ENCODE results near the gene CARD10. TPM values are rescaled to one million over a fixed set of nuclear protein-coding genes. Genes with fewer than 3 reads are reported as not detected.

The CARD10 gene
- total RNA-seq, 2 experiments from 2014 or later: 0.12 TPM; not detected in 1

DNA sequence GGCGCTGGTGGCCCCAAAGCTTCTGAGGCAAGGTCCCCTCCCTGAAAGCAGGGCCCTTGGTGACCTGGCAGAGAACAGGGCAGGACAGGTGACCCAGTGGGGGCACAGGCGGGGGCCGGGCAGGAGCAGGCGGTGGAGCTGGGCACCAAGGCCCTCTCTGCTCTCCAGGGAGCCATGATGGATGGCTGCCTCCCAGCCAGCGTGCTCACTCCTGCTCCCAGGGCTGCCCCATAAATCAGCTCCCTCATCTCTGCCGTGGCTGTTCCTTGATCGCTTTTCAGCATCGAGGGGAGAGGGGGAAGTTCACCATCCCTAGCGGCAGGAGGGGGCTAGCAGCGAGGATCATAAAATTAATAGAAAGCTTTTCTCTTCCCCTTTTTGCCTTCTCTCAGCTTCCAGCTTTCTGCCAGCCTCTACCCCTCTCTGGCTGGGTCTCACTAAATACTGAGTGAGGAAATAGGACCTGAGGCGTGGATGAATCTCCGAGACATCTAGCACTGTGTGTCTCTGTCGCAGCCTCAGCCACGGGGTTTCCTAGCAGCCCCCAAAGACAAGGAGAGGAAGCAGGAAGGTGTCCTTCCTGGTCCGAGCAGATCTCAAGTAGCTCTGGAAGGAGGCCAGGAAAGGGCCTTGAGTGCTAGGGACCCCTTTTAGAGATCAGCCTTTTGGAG, 69.7 kb downstream of the CARD10 start:
- H3K9me3 Mint-ChIP-seq: no peaks in the 10 kb centered on the region
- H3K4me3 Mint-ChIP-seq: no peak overlapping the region
- POLR2A ChIA-PET: no interaction called here
- CTCF ChIA-PET: interaction anchor here (1.4 to 2.3 kb wide), 2 partner anchors 133 to 189 kb away, joined by 4 to 8 read pairs; no protein-coding TSS in a partner anchor
- no peak for DNase-seq
- H3K27ac Mint-ChIP-seq: no peak overlapping the region
- intact Hi-C loops (cut with micrococcal nuclease): no loop called here
- H3K27me3 Mint-ChIP-seq: no peaks in the 10 kb centered on the region
- H3K36me3 Mint-ChIP-seq: no peaks in the 10 kb centered on the region
- peaks cover 5% of the 10 kb centered on the region for H3K4me1 Mint-ChIP-seq (ENCODE audit: low read depth)

DNA sequence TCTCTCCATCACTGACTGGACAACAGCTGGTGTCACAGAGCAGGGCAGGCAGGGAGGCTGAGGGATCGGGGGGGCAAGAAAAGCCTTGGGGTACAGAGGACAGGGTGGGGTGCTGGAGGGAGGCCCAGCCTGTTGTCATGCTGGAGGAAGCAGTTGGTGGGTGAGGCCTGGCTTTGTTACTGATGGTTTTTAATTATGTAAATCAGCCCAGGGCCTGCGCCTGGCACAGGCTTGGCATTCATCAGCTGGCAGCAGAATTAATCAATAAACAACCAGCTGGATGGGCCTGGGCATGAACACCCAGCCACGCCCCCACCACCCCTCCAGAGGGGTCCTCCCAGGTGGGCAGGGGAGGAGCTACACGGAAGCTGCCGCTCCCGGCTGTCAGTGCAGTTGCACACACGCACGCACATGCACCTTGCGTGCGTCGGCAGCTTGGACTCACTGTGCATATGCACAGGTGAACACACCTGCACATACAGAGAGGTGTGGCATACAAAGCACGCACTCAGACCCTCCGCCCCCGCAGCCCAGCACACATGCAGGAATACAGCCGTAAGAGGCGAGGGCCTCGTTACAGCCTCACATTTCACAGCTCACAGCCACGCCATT, 70.6 kb downstream of the CARD10 start:
- H3K27ac Mint-ChIP-seq: no peak overlapping the region
- ChIA-PET POLR2A (no interaction called here), CTCF (interaction anchor here (1.1 to 1.4 kb wide), 4 partner anchors 10 to 188 kb away, joined by 3 to 5 read pairs (median 4); no protein-coding TSS in a partner anchor)
- no peak overlapping the region for H3K4me3 Mint-ChIP-seq
- intact Hi-C loops (cut with micrococcal nuclease): no loop called here
- DNase-seq: no peak
- no peaks in the 10 kb centered on the region for H3K9me3 Mint-ChIP-seq
- no peaks in the 10 kb centered on the region for H3K36me3 Mint-ChIP-seq
- H3K4me1 Mint-ChIP-seq (ENCODE audit: low read depth): peaks cover 11% of the 10 kb centered on the region
- H3K27me3 Mint-ChIP-seq: no peaks in the 10 kb centered on the region

DNA sequence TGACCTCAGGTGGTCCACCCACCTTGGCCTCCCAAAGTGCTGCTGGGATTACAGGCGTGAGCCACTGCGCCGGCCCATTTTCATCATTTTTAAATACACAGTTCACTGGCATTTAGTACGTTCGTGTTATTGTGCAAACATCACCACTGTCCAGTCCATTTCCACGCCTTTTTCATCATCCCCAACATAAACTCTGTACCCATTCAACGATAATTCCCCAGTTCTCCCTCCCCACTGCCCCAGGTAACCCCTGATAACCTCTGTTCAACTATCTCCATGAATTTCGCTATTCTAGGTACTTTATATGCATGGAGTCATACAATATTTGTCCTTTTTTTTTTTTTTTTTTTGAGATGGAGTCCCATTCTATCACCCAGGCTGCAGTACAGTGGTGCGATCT, 73.7 kb downstream of the CARD10 start:
- Mint-ChIP-seq H3K27me3 (peaks cover 2% of the 10 kb centered on the region), H3K36me3 (peaks cover 4% of the 10 kb centered on the region), H3K9me3 (peaks cover 4% of the 10 kb centered on the region), H3K27ac (no peak overlapping the region), H3K4me1 (ENCODE audit: low read depth) (peaks cover 20% of the 10 kb centered on the region), H3K4me3 (no peak overlapping the region)
- ChIA-PET POLR2A (no interaction called here), CTCF (interaction anchor here (0.7 kb wide), 1 partner anchor 147 kb away, joined by 3 read pairs; no protein-coding TSS in a partner anchor)
- DNase-seq: no peak
- intact Hi-C loops (cut with micrococcal nuclease): no loop called here

DNA sequence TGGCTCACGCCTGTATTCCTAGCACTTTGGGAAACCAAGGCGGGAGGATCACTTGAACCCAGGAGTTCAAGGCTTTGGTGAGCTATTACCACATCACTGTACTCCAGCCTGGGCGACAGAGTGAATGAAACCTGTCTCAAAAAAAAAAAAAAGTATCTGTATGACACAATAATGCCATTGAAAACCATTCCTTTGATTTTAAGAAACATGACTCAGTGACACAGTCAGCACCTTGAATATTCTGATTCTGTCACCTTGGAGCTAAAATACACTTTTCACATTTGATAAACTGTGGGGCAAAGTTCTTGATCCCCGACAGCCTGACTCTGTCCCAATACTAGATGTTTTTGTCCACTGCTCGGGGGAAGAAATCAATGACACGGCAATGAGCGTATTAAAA, 75.2 kb downstream of the CARD10 start:
- H3K4me3 Mint-ChIP-seq: no peak overlapping the region
- intact Hi-C loops (cut with micrococcal nuclease): loop anchor here (1.0 kb wide), 1 partner anchor 12 kb away; no protein-coding TSS in a partner anchor
- no peak for DNase-seq
- ChIA-PET POLR2A (no interaction called here), CTCF (interaction anchor here (0.7 to 1.6 kb wide), 4 partner anchors 14 to 185 kb away, joined by 3 to 11 read pairs (median 4); no protein-coding TSS in a partner anchor)
- H3K27me3 Mint-ChIP-seq: peaks cover 2% of the 10 kb centered on the region
- H3K36me3 Mint-ChIP-seq: peaks cover 4% of the 10 kb centered on the region
- H3K9me3 Mint-ChIP-seq: peaks cover 4% of the 10 kb centered on the region
- peak overlapping the region; percentile 34 for H3K27ac Mint-ChIP-seq
- H3K4me1 Mint-ChIP-seq (ENCODE audit: low read depth): peaks cover 16% of the 10 kb centered on the region

DNA sequence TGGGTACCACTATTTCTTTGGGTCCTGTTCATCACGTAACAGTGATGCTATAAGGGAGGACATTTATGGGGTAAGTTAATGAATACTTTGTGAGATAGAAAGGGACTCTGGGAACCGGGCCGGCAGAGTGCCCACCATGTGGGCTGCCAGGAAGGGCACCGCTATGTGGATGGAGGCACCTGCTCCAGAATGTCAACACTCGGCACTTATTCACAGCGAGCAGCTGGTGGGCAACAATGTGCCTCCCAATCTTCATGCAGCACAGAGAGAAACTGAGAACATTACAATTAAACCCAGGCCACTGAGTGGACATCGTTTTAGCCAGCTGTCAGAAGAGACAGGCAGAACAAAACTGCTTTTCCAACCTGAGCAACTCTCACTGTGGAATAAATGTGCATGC, 76.1 kb downstream of the CARD10 start:
- H3K27me3 Mint-ChIP-seq: peaks cover 2% of the 10 kb centered on the region
- ChIA-PET POLR2A (no interaction called here), CTCF (interaction anchor here (1.6 to 1.7 kb wide), 2 partner anchors 14 to 125 kb away, joined by 4 to 5 read pairs; no protein-coding TSS in a partner anchor)
- H3K4me1 Mint-ChIP-seq (ENCODE audit: low read depth): peaks cover 16% of the 10 kb centered on the region
- H3K4me3 Mint-ChIP-seq: no peak overlapping the region
- no peak for DNase-seq
- peaks cover 4% of the 10 kb centered on the region for H3K36me3 Mint-ChIP-seq
- intact Hi-C loops (cut with micrococcal nuclease): no loop called here
- no peak overlapping the region for H3K27ac Mint-ChIP-seq
- H3K9me3 Mint-ChIP-seq: peaks cover 4% of the 10 kb centered on the region

DNA sequence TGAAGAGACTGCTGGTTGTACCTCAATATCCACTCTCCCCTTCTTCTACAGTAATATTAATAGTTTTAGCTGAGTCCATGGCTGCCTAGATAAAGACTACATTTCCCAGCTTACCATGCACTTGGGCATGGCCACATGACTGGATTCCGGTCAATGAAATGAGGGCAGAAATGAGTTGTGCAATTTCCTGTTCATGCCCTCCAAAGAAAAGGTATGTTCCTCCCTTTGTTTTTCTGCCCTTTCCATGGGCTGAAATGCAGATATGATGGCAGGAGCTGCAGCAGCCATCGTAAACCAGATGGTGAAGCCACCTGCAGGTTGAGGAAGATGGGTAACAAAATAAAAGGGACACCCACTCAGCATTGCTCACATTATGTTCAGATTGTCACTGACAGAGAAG, 76.7 kb downstream of the CARD10 start:
- POLR2A ChIA-PET: no interaction called here
- Mint-ChIP-seq H3K27me3 (peaks cover 2% of the 10 kb centered on the region), H3K9me3 (peaks cover 4% of the 10 kb centered on the region), H3K4me1 (ENCODE audit: low read depth) (peaks cover 16% of the 10 kb centered on the region), H3K36me3 (peaks cover 4% of the 10 kb centered on the region), H3K27ac (no peak overlapping the region), H3K4me3 (no peak overlapping the region)
- intact Hi-C loops (cut with micrococcal nuclease): no loop called here
- CTCF ChIA-PET: interaction anchor here (0.6 to 1.7 kb wide), 3 partner anchors 14 to 125 kb away, joined by 3 to 4 read pairs (median 4); no protein-coding TSS in a partner anchor
- peak; percentile 25 for DNase-seq

DNA sequence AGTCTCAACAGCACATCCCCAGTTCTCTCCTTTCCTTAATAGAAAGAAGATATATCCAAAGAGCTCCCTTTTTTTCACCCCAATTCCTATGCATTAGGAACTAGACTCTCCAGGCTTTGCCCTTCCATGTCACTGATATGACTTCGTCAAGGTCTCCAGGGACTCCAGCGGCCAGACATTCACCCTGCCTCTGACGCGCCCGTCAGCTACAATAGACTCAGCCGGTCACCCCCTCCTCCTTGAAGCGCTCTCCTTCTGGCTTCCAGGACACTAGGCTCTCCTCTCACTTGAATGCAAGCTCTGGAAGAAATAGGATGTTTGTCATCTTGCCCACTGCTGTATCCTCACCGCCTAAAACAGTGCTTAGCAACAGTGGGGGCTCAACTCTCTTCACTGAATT, 77.1 kb downstream of the CARD10 start:
- no peak overlapping the region for H3K27ac Mint-ChIP-seq
- intact Hi-C loops (cut with micrococcal nuclease): no loop called here
- H3K4me3 Mint-ChIP-seq: no peak overlapping the region
- H3K4me1 Mint-ChIP-seq (ENCODE audit: low read depth): peaks cover 16% of the 10 kb centered on the region
- peaks cover 4% of the 10 kb centered on the region for H3K36me3 Mint-ChIP-seq
- ChIA-PET POLR2A (no interaction called here), CTCF (interaction anchor here (0.6 to 1.7 kb wide), 4 partner anchors 14 to 125 kb away, joined by 3 to 4 read pairs (median 4); no protein-coding TSS in a partner anchor)
- H3K9me3 Mint-ChIP-seq: peaks cover 4% of the 10 kb centered on the region
- H3K27me3 Mint-ChIP-seq: peaks cover 2% of the 10 kb centered on the region
- no peak for DNase-seq

DNA sequence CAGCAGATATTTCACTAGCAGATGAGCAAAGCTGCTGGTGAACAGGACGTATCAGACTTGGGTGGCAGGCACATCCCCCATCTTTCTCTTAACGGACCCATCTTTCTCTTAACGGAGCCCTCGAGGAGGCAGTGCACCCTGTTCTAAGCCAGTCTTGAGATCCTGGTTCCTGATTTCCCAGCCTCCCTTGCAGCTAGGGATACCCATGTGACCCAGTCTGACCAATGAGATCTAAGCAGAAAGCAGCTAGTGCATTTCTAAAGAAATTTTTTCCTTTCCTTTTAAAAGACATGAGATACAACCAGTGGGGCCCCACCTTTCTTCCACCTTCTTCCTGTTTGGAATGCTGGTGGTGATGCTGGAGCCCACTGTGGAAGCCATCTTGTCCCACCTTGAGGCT, 78.3 kb downstream of the CARD10 start:
- ChIA-PET CTCF (interaction anchor here (0.8 to 1.6 kb wide), 2 partner anchors 31 to 125 kb away, joined by 3 to 4 read pairs; no protein-coding TSS in a partner anchor), POLR2A (no interaction called here)
- Mint-ChIP-seq H3K9me3 (peaks cover 4% of the 10 kb centered on the region), H3K27ac (no peak overlapping the region), H3K27me3 (peaks cover 2% of the 10 kb centered on the region), H3K4me1 (ENCODE audit: low read depth) (peaks cover 16% of the 10 kb centered on the region), H3K4me3 (no peak overlapping the region), H3K36me3 (peaks cover 4% of the 10 kb centered on the region)
- intact Hi-C loops (cut with micrococcal nuclease): no loop called here
- no peak for DNase-seq

Other genes with a start within 250 kb of the CARD10 start
- gene CYTH4, start 236.9 kb downstream of the CARD10 start, total RNA-seq: 10 to 100 TPM; 58.7 to 60.5 TPM
- under 1 TPM; 0.39 to 0.57 TPM for gene ELFN2, start 91.9 kb downstream of the CARD10 start, total RNA-seq
- 100 to 1,000 TPM; 101 to 106 TPM for gene MFNG, start 33.0 kb downstream of the CARD10 start, total RNA-seq
- 1 to 10 TPM; 1.4 to 1.9 TPM for gene CDC42EP1, start 41.1 kb upstream of the CARD10 start, total RNA-seq
- not detected for gene LGALS2, start 60.7 kb upstream of the CARD10 start, total RNA-seq
- 10 to 100 TPM; 59.0 to 61.1 TPM for gene GGA1, start 89.4 kb upstream of the CARD10 start, total RNA-seq
- 100 to 1,000 TPM in 1 of 2 experiments, 10 to 100 TPM in 1; 97.6 to 102 TPM for gene SH3BP1, start 120.3 kb upstream of the CARD10 start, total RNA-seq
- gene PDXP, start 139.3 kb upstream of the CARD10 start, total RNA-seq: 10 to 100 TPM; 21.9 to 22.9 TPM
- 100 to 1,000 TPM; 816 to 833 TPM for gene LGALS1, start 156.2 kb upstream of the CARD10 start, total RNA-seq
- 10 to 100 TPM; 32.5 to 33.3 TPM for gene NOL12, start 166.9 kb upstream of the CARD10 start, total RNA-seq
- 10 to 100 TPM; 25.0 to 26.8 TPM for gene TRIOBP, start 177.6 kb upstream of the CARD10 start, total RNA-seq